Subcutaneous abdominal adipose tissue (tissue), 5 donors: ENCODE data around the gene CLEC2L.

Experiments
- H3K27ac ChIP-seq: one replicate; pipeline ENCODE4 v1.7.0; 2013; ENCODE audit warnings: low read depth, mild to moderate bottlenecking, inconsistent platforms, low read length, moderate library complexity
- H3K27me3 ChIP-seq, 5 donors: one replicate each; pipeline ENCODE4 v1.7.0; 2013; ENCODE audit warnings: low read length in 5 of 5, inconsistent platforms in 1 of 5; ENCODE audit not compliant: control insufficient read depth in 5 of 5, insufficient read depth in 4 of 5
- H3K36me3 ChIP-seq, 5 donors: one replicate each; pipeline ENCODE4 v1.7.0; 2013; ENCODE audit warnings: low read length in 5 of 5; ENCODE audit not compliant: control insufficient read depth in 5 of 5, insufficient read depth in 5 of 5
- H3K4me1 ChIP-seq, 5 donors: one replicate each; pipeline ENCODE4 v1.7.0; 2013; ENCODE audit warnings: low read length in 5 of 5, mild to moderate bottlenecking in 3 of 5, moderate library complexity in 1 of 5; ENCODE audit not compliant: control insufficient read depth in 5 of 5, insufficient read depth in 5 of 5
- H3K4me3 ChIP-seq, 5 donors: one replicate each; pipeline ENCODE4 v1.7.0; 2013; ENCODE audit warnings: low read length in 5 of 5, low read depth in 1 of 5
- H3K9ac ChIP-seq, 5 donors: one replicate each; pipeline ENCODE4 v1.7.0; 2013; ENCODE audit warnings: low read length in 5 of 5, mild to moderate bottlenecking in 4 of 5, moderate library complexity in 3 of 5
- H3K9me3 ChIP-seq, 5 donors: one replicate each; pipeline ENCODE4 v1.7.0; 2013; ENCODE audit warnings: low read length in 5 of 5; ENCODE audit not compliant: control insufficient read depth in 5 of 5
- donor health status: healthy.
- donor health status: healthy.
- donor health status: healthy.
- donor health status: healthy.
- donor health status: healthy.

Gene CLEC2L

GRCh38 chr7:139572071-139572470, 48.6 kb downstream of the CLEC2L start:
- Histone ChIP-seq H3K9ac (no peak overlapping the region), H3K4me1 (peaks cover 0 to 8% (median under 1%) of the 10 kb centered on the region in 5 donors), H3K4me3 (no peak overlapping the region), H3K36me3 (peaks cover 0 to 75% (median 65%) of the 10 kb centered on the region in 5 donors), H3K27me3 (no peaks in the 10 kb centered on the region), H3K9me3 (no peaks in the 10 kb centered on the region), H3K27ac (no peak overlapping the region)

GRCh38 chr7:139572704-139573385, 49.4 kb downstream of the CLEC2L start:
- no peaks in the 10 kb centered on the region for H3K9me3 ChIP-seq
- no peaks in the 10 kb centered on the region for H3K27me3 ChIP-seq
- H3K9ac ChIP-seq, result no peak overlapping the region
- H3K36me3 ChIP-seq, result peaks cover 0 to 80% (median 69%) of the 10 kb centered on the region in 5 donors
- H3K27ac ChIP-seq, result no peak overlapping the region
- H3K4me3 ChIP-seq, result no peak overlapping the region
- H3K4me1 ChIP-seq, result peaks cover 0 to under 1% (median 0%) of the 10 kb centered on the region in 5 donors

- H3K36me3 ChIP-seq, result peaks cover 0 to 83% (median 60%) of the 10 kb centered on the region in 5 donors
- no peaks in the 10 kb centered on the region for H3K9me3 ChIP-seq
- H3K4me1 ChIP-seq, result no peaks in the 10 kb centered on the region
- H3K4me3 ChIP-seq, result no peak overlapping the region
- H3K27me3 ChIP-seq, result no peaks in the 10 kb centered on the region
- H3K27ac ChIP-seq, result no peak overlapping the region
- no peak overlapping the region for H3K9ac ChIP-seq
Measured at GRCh38 chr7:139573871-139574270, 50.4 kb downstream of the CLEC2L start.

GRCh38 chr7:139574618-139575337, 51.3 kb downstream of the CLEC2L start:
- Histone ChIP-seq H3K9me3 (no peaks in the 10 kb centered on the region), H3K9ac (no peak overlapping the region), H3K4me3 (no peak overlapping the region), H3K27ac (no peak overlapping the region), H3K27me3 (no peaks in the 10 kb centered on the region), H3K36me3 (peaks cover 0 to 86% (median 63%) of the 10 kb centered on the region in 5 donors), H3K4me1 (no peaks in the 10 kb centered on the region)

GRCh38 chr7:139575338-139575680, 51.8 kb downstream of the CLEC2L start:
- peaks cover 0 to 88% (median 68%) of the 10 kb centered on the region in 5 donors for H3K36me3 ChIP-seq
- no peaks in the 10 kb centered on the region for H3K9me3 ChIP-seq
- no peaks in the 10 kb centered on the region for H3K27me3 ChIP-seq

GRCh38 chr7:139576179-139576973, 52.9 kb downstream of the CLEC2L start:
- peaks cover 0 to 7% (median 5%) of the 10 kb centered on the region in 5 donors for H3K4me1 ChIP-seq
- no peak overlapping the region for H3K4me3 ChIP-seq
- no peak overlapping the region for H3K9ac ChIP-seq
- H3K36me3 ChIP-seq, result peaks cover 0 to 89% (median 75%) of the 10 kb centered on the region in 5 donors
- no peak overlapping the region for H3K27ac ChIP-seq
- H3K27me3 ChIP-seq, result no peaks in the 10 kb centered on the region
- H3K9me3 ChIP-seq, result no peaks in the 10 kb centered on the region

More at GRCh38 chr7:139575338-139575680, 51.8 kb downstream of the CLEC2L start:
- no peak overlapping the region for H3K4me3 ChIP-seq
- H3K9ac ChIP-seq, result no peak overlapping the region
- no peaks in the 10 kb centered on the region for H3K4me1 ChIP-seq
- no peak overlapping the region for H3K27ac ChIP-seq

- H3K4me1 ChIP-seq, result peaks cover 0 to 19% (median 15%) of the 10 kb centered on the region in 5 donors
Measured at GRCh38 chr7:139580435-139580834, 57.0 kb downstream of the CLEC2L start.

GRCh38 chr7:139582130-139582650, 58.7 kb downstream of the CLEC2L start:
- H3K9ac ChIP-seq, result peak overlapping the region in 1 of 5 donors; percentile 34
- H3K9me3 ChIP-seq, result no peaks in the 10 kb centered on the region
- no peaks in the 10 kb centered on the region for H3K27me3 ChIP-seq
- peaks cover 10 to 90% (median 65%) of the 10 kb centered on the region in 5 donors for H3K36me3 ChIP-seq
- no peak overlapping the region for H3K27ac ChIP-seq
- H3K4me1 ChIP-seq, result peaks cover 0 to 19% (median 15%) of the 10 kb centered on the region in 5 donors
- no peak overlapping the region for H3K4me3 ChIP-seq

More at GRCh38 chr7:139580435-139580834, 57.0 kb downstream of the CLEC2L start:
- no peak overlapping the region for H3K9ac ChIP-seq
- H3K36me3 ChIP-seq, result peaks cover 2 to 92% (median 80%) of the 10 kb centered on the region in 5 donors
- H3K27me3 ChIP-seq, result no peaks in the 10 kb centered on the region
- H3K9me3 ChIP-seq, result no peaks in the 10 kb centered on the region
- H3K4me3 ChIP-seq, result no peak overlapping the region
- no peak overlapping the region for H3K27ac ChIP-seq

GRCh38 chr7:139582671-139583155, 59.2 kb downstream of the CLEC2L start:
- Histone ChIP-seq H3K27ac (no peak overlapping the region), H3K36me3 (peaks cover 10 to 89% (median 64%) of the 10 kb centered on the region in 5 donors), H3K4me1 (peaks cover 0 to 19% (median 15%) of the 10 kb centered on the region in 5 donors), H3K27me3 (no peaks in the 10 kb centered on the region), H3K4me3 (no peak overlapping the region), H3K9ac (no peak overlapping the region), H3K9me3 (no peaks in the 10 kb centered on the region)
